Keratinocyte (primary cell): ENCODE data around the gene FAM170B. TPM values are rescaled to one million over a fixed set of nuclear protein-coding genes. Genes with fewer than 3 reads are reported as not detected.

Experiments used
- DNase-seq: peaks from one replicate; pipeline ENCODE4 v3.0.0-alpha.2; 2011; ENCODE audit warnings: low read depth, missing footprints, low spot score
- FAIRE-seq: peaks from 2 replicates; lab custom pipeline; 2011; peaks lifted over from hg19 to GRCh38; lab: Jason Lieb, UNC
- H2AFZ ChIP-seq: 2 replicates; pipeline ENCODE4 v1.6.0; 2012; ENCODE audit warnings: low read length, control low read depth, inconsistent platforms; ENCODE audit not compliant: control insufficient read depth
- H3K27ac ChIP-seq: 2 replicates; pipeline ENCODE4 v1.5.1; 2011; ENCODE audit warnings: low read length; ENCODE audit not compliant: control insufficient read depth, insufficient read depth
- H3K27me3 ChIP-seq: 3 replicates; pipeline ENCODE4 v1.6.0; 2011; ENCODE audit warnings: low read length; ENCODE audit not compliant: control insufficient read depth, insufficient read depth; ENCODE audit errors: extremely low read depth
- H3K36me3 ChIP-seq, 2 experiments: 2 replicates in 1 of 2; 3 replicates in 1 of 2; pipeline ENCODE4 v1.5.1; 2011; ENCODE audit warnings: low read length in 2 of 2, mild to moderate bottlenecking in 1 of 2; ENCODE audit not compliant: control insufficient read depth in 2 of 2, insufficient read depth in 2 of 2; ENCODE audit errors: extremely low read depth in 1 of 2
- H3K4me1 ChIP-seq: 3 replicates; pipeline ENCODE4 v1.5.1; 2011; ENCODE audit warnings: low read length; ENCODE audit not compliant: control insufficient read depth, insufficient read depth; ENCODE audit errors: extremely low read depth
- H3K4me2 ChIP-seq: 3 replicates; pipeline ENCODE4 v1.6.0; 2011; ENCODE audit warnings: low read depth, low read length; ENCODE audit not compliant: control insufficient read depth, insufficient read depth; ENCODE audit errors: extremely low read depth
- H3K4me3 ChIP-seq, 3 experiments: fragments of 200-600 bp in 1 of 3; sonication (generic) in 1 of 3; 2 replicates in 2 of 3; 3 replicates in 1 of 3; pipeline ENCODE4 v1.5.1; 2011 to 2016; ENCODE audit warnings: low read length in 3 of 3, mild to moderate bottlenecking in 3 of 3, control low read depth in 2 of 3, inconsistent platforms in 1 of 3, low read depth in 1 of 3, mixed read lengths in 1 of 3, mixed run types in 1 of 3, moderate library complexity in 1 of 3; ENCODE audit not compliant: control insufficient read depth in 2 of 3, insufficient read depth in 2 of 3; ENCODE audit errors: extremely low read depth in 1 of 3
- H3K79me2 ChIP-seq: 2 replicates; pipeline ENCODE4 v1.6.0; 2012; ENCODE audit warnings: low read length; ENCODE audit not compliant: control insufficient read depth, insufficient read depth
- H3K9ac ChIP-seq: 3 replicates; pipeline ENCODE4 v1.6.0; 2011; ENCODE audit warnings: low read length; ENCODE audit not compliant: control insufficient read depth, insufficient read depth; ENCODE audit errors: extremely low read depth
- H3K9me1 ChIP-seq: 3 replicates; pipeline ENCODE4 v1.6.0; 2011; ENCODE audit warnings: low read length; ENCODE audit not compliant: control insufficient read depth, insufficient read depth; ENCODE audit errors: extremely low read depth
- H3K9me3 ChIP-seq: 2 replicates; pipeline ENCODE4 v1.5.1; 2012; ENCODE audit warnings: low read depth, low read length; ENCODE audit not compliant: control insufficient read depth
- H4K20me1 ChIP-seq: 3 replicates; pipeline ENCODE4 v1.6.0; 2011; ENCODE audit warnings: low read length; ENCODE audit not compliant: control insufficient read depth, insufficient read depth; ENCODE audit errors: extremely low read depth
- CTCF ChIP-seq, 3 experiments: IDR thresholded peaks in 1 of 3; conservative IDR thresholded peaks in 1 of 3; optimal IDR thresholded peaks in 1 of 3; 2 replicates in 2 of 3; 3 replicates in 1 of 3; pipeline versions ENCODE3 to v1.5.1; 2011; ENCODE audit warnings: low read length in 3 of 3, mild to moderate bottlenecking in 3 of 3, moderate library complexity in 2 of 3, control low read depth in 1 of 3, inconsistent platforms in 1 of 3; ENCODE audit not compliant: insufficient read depth in 2 of 3; ENCODE audit errors: extremely low read depth in 1 of 3
- EZH2 ChIP-seq: IDR thresholded peaks from one replicate; pipeline ENCODE4 v1.6.1; 2012; ENCODE audit warnings: inconsistent platforms, mild to moderate bottlenecking, low read length, moderate library complexity
- dilution Hi-C: fragments of 300-500 bp; cut with MboI; formaldehyde crosslinking; loops from one replicate; pipeline ENCODE4 v1.7.0; 2020; ENCODE audit warnings: low sequenced_read_pairs; ENCODE audit not compliant: extremely low pct_ligation_motif_present
- polyA plus RNA-seq, 5 experiments: library from polyadenylated mRNA; depleted of rRNA in 3 of 5; stranded (reverse) in 3 of 5; stranded (forward) in 1 of 5; unstranded in 1 of 5; fragments of >200 nt; gene quantifications; 1 replicate in 1 of 5; 2 replicates in 3 of 5; 3 replicates in 1 of 5; pipeline versions ENCODE4 v1.2.1 to v1.2.3, GENCODE V29; 2011 to 2012; ENCODE audit warnings: missing spikeins in 2 of 5, low read depth in 1 of 5, low replicate concordance in 1 of 5

Gene FAM170B
- polyA plus RNA-seq, 1 donor (not counting 4 experiments of a cell fraction or from before 2014, with no cell fraction given), result not detected

- dilution Hi-C loops, result no loop called here
- H3K27me3 ChIP-seq, result peaks cover 4% of the 10 kb centered on the region
- H4K20me1 ChIP-seq, result no peaks in the 10 kb centered on the region
- TF ChIP-seq EZH2 (no peak), CTCF (optimal IDR thresholded peaks at IDR 0.05 in 1 of 3, IDR thresholded peaks at IDR 0.05 in 1 of 3, conservative IDR thresholded peaks at IDR 0.05 in 1 of 3; ENCODE audit: extremely low read depth in 1 of 3, insufficient read depth in 2 of 3, low read length in 3 of 3) (no peak)
- no peak overlapping the region for H3K4me2 ChIP-seq
- no peaks in the 10 kb centered on the region for H3K9me1 ChIP-seq
- FAIRE-seq (no peak), DNase-seq (no peak)
- no peaks in the 10 kb centered on the region for H3K79me2 ChIP-seq
- no peak overlapping the region for H2AFZ ChIP-seq
- H3K9ac ChIP-seq, result no peak overlapping the region
- no peak overlapping the region for H3K27ac ChIP-seq
- H3K36me3 ChIP-seq, result no peaks in the 10 kb centered on the region
- no peak overlapping the region for H3K4me3 ChIP-seq
- H3K9me3 ChIP-seq, result no peaks in the 10 kb centered on the region
- H3K4me1 ChIP-seq, result no peaks in the 10 kb centered on the region
These were observed 44.7 kb downstream of the FAM170B start for GRCh38 chr10:49089152-49089551.

- Histone ChIP-seq H3K9me3 (no peaks in the 10 kb centered on the region), H3K9me1 (no peaks in the 10 kb centered on the region), H3K36me3 (no peaks in the 10 kb centered on the region), H3K9ac (no peak overlapping the region), H3K79me2 (no peaks in the 10 kb centered on the region), H3K4me1 (no peaks in the 10 kb centered on the region), H4K20me1 (no peaks in the 10 kb centered on the region), H3K4me3 (no peak overlapping the region), H2AFZ (no peak overlapping the region), H3K27me3 (peaks cover 4% of the 10 kb centered on the region), H3K4me2 (no peak overlapping the region), H3K27ac (no peak overlapping the region)
- dilution Hi-C loops, result no loop called here
- DNase-seq (no peak), FAIRE-seq (no peak)
- TF ChIP-seq CTCF (optimal IDR thresholded peaks at IDR 0.05 in 1 of 3, IDR thresholded peaks at IDR 0.05 in 1 of 3, conservative IDR thresholded peaks at IDR 0.05 in 1 of 3; ENCODE audit: extremely low read depth in 1 of 3, insufficient read depth in 2 of 3, low read length in 3 of 3) (no peak), EZH2 (no peak)
These were observed 46.9 kb downstream of the FAM170B start for GRCh38 chr10:49086889-49087288.
